Measurements from ENCODE around the gene FUT4. TPM values are rescaled to one million over a fixed set of nuclear protein-coding genes. Genes with fewer than 3 reads are reported as not detected.

Gene FUT4
- total RNA-seq, 2 experiments from 2014 or later: 1.2 to 1.5 TPM

- H3K36me3 ChIP-seq (ENCODE audit: insufficient read depth, low read length): no peaks in the 10 kb centered on the region
- no peak overlapping the region for H3K4me3 ChIP-seq (ENCODE audit: low read depth, low read length, poor library complexity, severe bottlenecking)
- H3K79me2 ChIP-seq (ENCODE audit: insufficient read depth, low read depth, low read length): no peaks in the 10 kb centered on the region
- no peak overlapping the region for H3K4me2 ChIP-seq (ENCODE audit: low read length)
- H3K9me2 ChIP-seq (ENCODE audit: insufficient read depth, low read length): no peaks in the 10 kb centered on the region
- H2AFZ ChIP-seq (ENCODE audit: low read length): no peak overlapping the region
- POLR2A ChIA-PET: no interaction called here
- no peak for DNase-seq (ENCODE audit: low spot score)
- no peaks in the 10 kb centered on the region; the same call in 1 of the 2 replicates for H4K20me1 ChIP-seq (ENCODE audit: insufficient read depth, low read length)
- no peak for TF ChIP-seq CTCF (conservative IDR thresholded peaks at IDR 0.05; ENCODE audit: low read length)
- TF ChIP-seq EZH2phosphoT487 (IDR thresholded peaks at IDR 0.05; ENCODE audit: borderline replicate concordance, low read depth, low read length): no peak
- no peak overlapping the region for H3K27ac ChIP-seq (ENCODE audit: low read depth, low read length, poor library complexity, severe bottlenecking)
- intact Hi-C loops (cut with micrococcal nuclease; ENCODE audit: unreplicated experiment): loop anchor here (10.0 kb wide), 1 partner anchor 583 kb away; no protein-coding TSS in a partner anchor
- no TSS peak for BruUV-seq (replicated peaks)
- CTCF ChIA-PET (ENCODE audit: unreplicated experiment): interaction anchor here (1.0 kb wide), 1 partner anchor 966 kb away, joined by 3 read pairs; no protein-coding TSS in a partner anchor
- no peaks in the 10 kb centered on the region for H3K4me1 ChIP-seq (ENCODE audit: insufficient read depth, low read length, poor library complexity, severe bottlenecking)
- H3K9me3 ChIP-seq (ENCODE audit: low read length): no peaks in the 10 kb centered on the region
Observed at GRCh38 chr11:94507485-94507884, 36.2 kb upstream of the FUT4 start.

- no peak for DNase-seq (ENCODE audit: low spot score)
- BruUV-seq (replicated peaks): no TSS peak
- Histone ChIP-seq H3K9me3 (ENCODE audit: low read length) (no peaks in the 10 kb centered on the region), H3K4me1 (ENCODE audit: insufficient read depth, low read length, poor library complexity, severe bottlenecking) (no peaks in the 10 kb centered on the region), H3K4me2 (ENCODE audit: low read length) (no peak within 1 kb of the TSS), H3K4me3 (ENCODE audit: low read depth, low read length, poor library complexity, severe bottlenecking) (no peak within 1 kb of the TSS), H3K9me2 (ENCODE audit: insufficient read depth, low read length) (no peaks in the 10 kb centered on the region), H3K36me3 (ENCODE audit: insufficient read depth, low read length) (no peaks in the 10 kb centered on the region), H3K79me2 (ENCODE audit: insufficient read depth, low read depth, low read length) (no peaks in the 10 kb centered on the region), H2AFZ (ENCODE audit: low read length) (no peak within 1 kb of the TSS), H4K20me1 (ENCODE audit: insufficient read depth, low read length) (no peaks in the 10 kb centered on the region), H3K27ac (ENCODE audit: low read depth, low read length, poor library complexity, severe bottlenecking) (no peak within 1 kb of the TSS)
- intact Hi-C loops (cut with micrococcal nuclease; ENCODE audit: unreplicated experiment): no loop called here
- ChIA-PET POLR2A (interaction anchor here (0.5 to 0.7 kb wide), 2 partner anchors 115 to 233 kb away, joined by 3 read pairs; no protein-coding TSS in a partner anchor), CTCF (ENCODE audit: unreplicated experiment) (no interaction called here)
- TF ChIP-seq CTCF (conservative IDR thresholded peaks at IDR 0.05; ENCODE audit: low read length): no peak
- TF ChIP-seq EZH2phosphoT487 (IDR thresholded peaks at IDR 0.05; ENCODE audit: borderline replicate concordance, low read depth, low read length): no peak
Observed at GRCh38 chr11:94511932-94512781, 31.6 kb upstream of the FUT4 start, which contains the start of gene C11orf97. C11orf97 (plus strand) TSS chr11:94512461; CDS start chr11:94512529, 68 bp downstream.

GRCh38 chr11:94513091-94513490 is 30.6 kb upstream of the FUT4 start:
- no TSS peak for BruUV-seq (replicated peaks)
- Histone ChIP-seq H3K36me3 (ENCODE audit: insufficient read depth, low read length) (no peaks in the 10 kb centered on the region), H2AFZ (ENCODE audit: low read length) (no peak overlapping the region), H4K20me1 (ENCODE audit: insufficient read depth, low read length) (no peaks in the 10 kb centered on the region), H3K9me3 (ENCODE audit: low read length) (no peaks in the 10 kb centered on the region), H3K4me3 (ENCODE audit: low read depth, low read length, poor library complexity, severe bottlenecking) (no peak overlapping the region), H3K27ac (ENCODE audit: low read depth, low read length, poor library complexity, severe bottlenecking) (no peak overlapping the region), H3K79me2 (ENCODE audit: insufficient read depth, low read depth, low read length) (no peaks in the 10 kb centered on the region), H3K4me2 (ENCODE audit: low read length) (no peak overlapping the region), H3K9me2 (ENCODE audit: insufficient read depth, low read length) (no peaks in the 10 kb centered on the region), H3K4me1 (ENCODE audit: insufficient read depth, low read length, poor library complexity, severe bottlenecking) (no peaks in the 10 kb centered on the region)
- no peak for TF ChIP-seq CTCF (conservative IDR thresholded peaks at IDR 0.05; ENCODE audit: low read length)
- no peak for TF ChIP-seq EZH2phosphoT487 (IDR thresholded peaks at IDR 0.05; ENCODE audit: borderline replicate concordance, low read depth, low read length)
- intact Hi-C loops (cut with micrococcal nuclease; ENCODE audit: unreplicated experiment): no loop called here
- ChIA-PET CTCF (ENCODE audit: unreplicated experiment) (no interaction called here), POLR2A (interaction anchor here (0.6 kb wide), 1 partner anchor 619 kb away, joined by 4 read pairs; no protein-coding TSS in a partner anchor)
- DNase-seq (ENCODE audit: low spot score): no peak

Data from OCI-LY7 (cell line).